Nephron progenitor cell (in vitro differentiated cells): ENCODE results near the gene HEPN1.

Experiments used
- DNase-seq: peaks from one replicate; pipeline ENCODE4 v3.0.0; 2021
- H3K27ac Mint-ChIP-seq: 2 replicates; pipeline ENCODE4 v1.8.0; 2021; ENCODE audit warnings: mild to moderate bottlenecking, moderate library complexity, mixed read lengths
- H3K27me3 Mint-ChIP-seq: 2 replicates; pipeline ENCODE4 v1.8.0; 2021; ENCODE audit warnings: mild to moderate bottlenecking, low read depth, mixed read lengths; ENCODE audit not compliant: poor library complexity
- H3K36me3 Mint-ChIP-seq: 2 replicates; pipeline ENCODE4 v1.8.0; 2021; ENCODE audit warnings: low read depth, mixed read lengths
- H3K4me1 Mint-ChIP-seq: 2 replicates; pipeline ENCODE4 v1.8.0; 2021; ENCODE audit warnings: mixed read lengths
- H3K4me3 Mint-ChIP-seq: 2 replicates; pipeline ENCODE4 v1.8.0; 2021; ENCODE audit warnings: mild to moderate bottlenecking, moderate library complexity, mixed read lengths
- H3K9me3 Mint-ChIP-seq: 2 replicates; pipeline ENCODE4 v1.8.0; 2021; ENCODE audit warnings: mild to moderate bottlenecking, moderate library complexity, mixed read lengths
- CTCF ChIP-seq: fragments of 200-600 bp; sonication (generic); IDR thresholded peaks from 2 replicates; pipeline ENCODE4 v1.5.0; 2021; ENCODE audit warnings: antibody characterized with exemption

HEPN1 gene

GRCh38 chr11:124937336-124937935 is 18.4 kb downstream of the HEPN1 start:
- H3K36me3 Mint-ChIP-seq, result no peaks in the 10 kb centered on the region
- no peak for DNase-seq
- no peak overlapping the region for H3K4me3 Mint-ChIP-seq
- no peaks in the 10 kb centered on the region for H3K9me3 Mint-ChIP-seq
- no peak for TF ChIP-seq CTCF
- peaks cover 12% of the 10 kb centered on the region for H3K4me1 Mint-ChIP-seq
- peaks cover 30% of the 10 kb centered on the region for H3K27me3 Mint-ChIP-seq
- H3K27ac Mint-ChIP-seq, result no peak overlapping the region

GRCh38 chr11:124938206-124938765 is 19.2 kb downstream of the HEPN1 start:
- peaks cover 34% of the 10 kb centered on the region for H3K27me3 Mint-ChIP-seq
- DNase-seq, result no peak
- no peaks in the 10 kb centered on the region for H3K36me3 Mint-ChIP-seq
- TF ChIP-seq CTCF, result no peak
- no peak overlapping the region for H3K4me3 Mint-ChIP-seq
- H3K27ac Mint-ChIP-seq, result no peak overlapping the region
- H3K4me1 Mint-ChIP-seq, result peaks cover 12% of the 10 kb centered on the region
- H3K9me3 Mint-ChIP-seq, result no peaks in the 10 kb centered on the region

- Mint-ChIP-seq H3K4me1 (peaks cover 15% of the 10 kb centered on the region), H3K36me3 (no peaks in the 10 kb centered on the region), H3K9me3 (no peaks in the 10 kb centered on the region), H3K27me3 (peaks cover 34% of the 10 kb centered on the region), H3K27ac (no peak overlapping the region), H3K4me3 (no peak overlapping the region)
- TF ChIP-seq CTCF, result no peak
- DNase-seq, result no peak
These were observed 19.9 kb downstream of the HEPN1 start for GRCh38 chr11:124938970-124939369.

- H3K4me1 Mint-ChIP-seq, result peaks cover 11% of the 10 kb centered on the region
- no peaks in the 10 kb centered on the region for H3K36me3 Mint-ChIP-seq
These were observed 22.7 kb downstream of the HEPN1 start for GRCh38 chr11:124941703-124942102.

GRCh38 chr11:124942466-124943253 is 23.6 kb downstream of the HEPN1 start:
- no peak for DNase-seq
- Mint-ChIP-seq H3K4me3 (no peak overlapping the region), H3K4me1 (peaks cover 11% of the 10 kb centered on the region), H3K27ac (no peak overlapping the region), H3K27me3 (peaks cover 23% of the 10 kb centered on the region), H3K9me3 (peaks cover under 1% of the 10 kb centered on the region), H3K36me3 (no peaks in the 10 kb centered on the region)
- TF ChIP-seq CTCF, result no peak

More at GRCh38 chr11:124941703-124942102, 22.7 kb downstream of the HEPN1 start:
- H3K9me3 Mint-ChIP-seq, result no peaks in the 10 kb centered on the region
- no peak overlapping the region for H3K27ac Mint-ChIP-seq
- H3K4me3 Mint-ChIP-seq, result no peak overlapping the region
- TF ChIP-seq CTCF, result no peak
- H3K27me3 Mint-ChIP-seq, result peaks cover 26% of the 10 kb centered on the region
- DNase-seq, result no peak
